GF-D8 (cell line): Measurements from ENCODE around the gene ILRUN.
A peak's percentile ranks its signal among the peaks of the same experiment; 100 is the strongest.
"Not testable (repeated sequence)": the region's sequence is repeated elsewhere in the genome, so short reads cannot be mapped to it uniquely, and the experiment has no call there.

Experiments used
- DNase-seq: peaks from one replicate; lab custom pipeline; 2025; lab: John Stamatoyannopoulos, UW

The ILRUN gene

DNA sequence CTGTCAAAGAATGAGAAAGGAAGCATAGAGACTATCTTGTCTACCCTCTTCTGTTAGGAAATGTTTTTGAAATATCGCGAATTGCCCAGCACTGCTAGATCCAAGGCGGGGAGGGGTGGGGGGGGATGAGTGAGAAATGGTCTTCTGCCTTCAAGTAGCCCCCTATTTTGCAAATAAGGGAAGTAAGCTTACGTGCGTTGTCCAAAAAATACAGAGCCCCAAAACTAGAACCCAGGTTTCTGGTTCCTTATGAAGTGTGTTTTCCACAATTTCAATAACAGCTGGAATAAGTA lies 923 bp upstream of the ILRUN start:
- no peak for DNase-seq

DNA sequence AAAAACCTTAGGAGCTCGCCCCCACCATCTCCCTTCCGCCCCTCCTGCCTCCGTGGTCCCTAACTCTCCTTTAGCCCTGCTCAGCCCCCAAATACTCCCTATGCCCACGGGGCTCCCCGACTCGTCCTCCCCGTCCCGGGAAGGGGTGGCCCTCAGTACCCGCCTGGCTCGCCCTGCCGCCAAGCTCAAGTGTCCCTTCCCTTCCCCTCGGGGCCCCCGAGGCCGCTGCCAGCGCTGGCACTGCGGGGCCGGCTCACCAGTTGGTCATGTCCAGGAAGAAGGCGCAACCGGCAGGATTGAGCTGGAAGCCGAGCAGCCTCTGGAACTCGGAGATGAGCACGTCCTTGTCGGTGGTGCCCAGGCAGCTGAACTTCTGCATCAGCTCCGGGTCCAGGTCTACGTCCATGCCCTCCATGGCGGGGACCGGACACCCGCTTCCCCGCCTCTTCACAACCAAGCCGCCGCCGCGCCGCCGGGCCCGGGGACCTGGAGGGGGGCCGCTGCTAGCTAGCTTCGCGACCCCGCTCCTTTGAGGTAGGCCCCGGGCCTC lies 303 bp downstream of the ILRUN start:
- no peak for DNase-seq

DNA sequence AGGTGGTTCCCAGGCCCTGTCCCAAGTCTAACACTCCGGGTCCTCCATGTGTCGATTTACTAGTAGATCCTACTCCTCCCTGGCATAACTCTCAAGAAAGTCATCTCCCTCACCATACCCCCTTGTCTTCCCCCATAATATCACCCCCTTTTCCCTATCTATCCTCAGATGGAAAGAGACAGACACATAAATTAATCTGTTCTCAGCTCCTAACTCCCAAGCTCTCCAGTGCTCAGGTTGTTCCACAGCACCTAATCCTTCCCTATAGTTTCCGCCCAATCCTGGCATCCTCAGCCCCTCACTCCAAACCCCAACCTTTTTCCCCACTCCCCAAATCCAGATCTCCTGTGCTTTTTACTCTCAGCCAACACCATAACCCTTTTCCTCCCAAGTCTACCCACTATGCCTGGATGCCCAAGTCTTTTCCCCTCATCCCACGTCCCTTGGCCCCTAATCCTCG lies 808 bp downstream of the ILRUN start:
- no peak for DNase-seq

DNA sequence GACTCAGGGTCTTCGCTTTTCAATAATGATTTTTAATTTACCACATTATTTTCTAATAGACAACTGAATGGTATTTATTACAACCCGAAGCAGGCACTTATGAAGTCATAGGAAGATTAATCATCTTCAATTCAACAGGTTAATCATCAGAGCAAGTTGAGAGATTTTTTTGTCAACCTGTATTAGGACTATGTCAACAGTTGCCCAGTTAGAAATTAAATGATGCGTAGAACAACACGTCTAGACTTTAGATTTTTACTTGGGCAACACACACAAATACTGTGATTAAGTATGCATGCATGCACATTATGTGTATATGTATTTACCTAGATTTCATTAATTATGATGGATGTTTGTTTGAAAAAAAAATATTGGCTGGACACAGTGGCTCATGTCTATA lies 4.3 kb downstream of the ILRUN start:
- DNase-seq: no peak

DNA sequence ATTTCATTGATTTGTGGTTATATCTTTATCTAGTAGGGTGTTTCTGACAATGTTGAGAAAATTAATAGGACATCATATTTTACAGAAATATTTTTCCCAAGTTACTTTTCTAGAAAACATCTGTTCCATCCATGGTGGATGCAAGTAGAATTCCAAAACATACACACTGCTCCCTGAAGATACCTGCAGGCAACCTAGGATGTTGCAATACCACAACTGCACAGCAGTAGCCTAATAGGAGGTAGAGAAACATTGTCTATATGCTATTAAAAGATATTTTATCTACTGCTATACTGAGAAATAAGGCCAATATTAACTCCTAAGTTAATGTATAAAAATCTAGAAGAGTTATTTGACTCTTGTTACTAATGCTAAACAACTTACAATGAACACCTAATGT lies 6.8 kb downstream of the ILRUN start:
- no peak for DNase-seq

DNA sequence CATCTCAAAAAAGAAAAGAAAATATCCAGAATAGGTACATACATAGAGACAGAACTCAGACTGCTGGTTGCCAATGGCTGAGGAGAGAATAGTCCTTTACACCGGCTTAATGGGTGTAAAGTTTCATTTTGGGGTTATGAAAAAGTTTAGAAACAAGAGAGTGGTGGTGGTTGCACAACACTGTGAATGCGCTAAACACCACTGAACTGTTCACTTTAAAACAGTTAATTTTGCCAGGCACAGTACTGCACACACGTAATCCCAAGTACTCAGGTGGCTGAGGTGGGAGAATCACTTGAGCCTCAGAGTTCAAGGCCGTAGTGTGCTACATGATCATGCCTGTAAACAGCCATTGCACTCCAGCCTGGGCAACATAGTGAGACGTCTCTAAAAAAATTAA lies 7.6 kb downstream of the ILRUN start:
- DNase-seq: no peak

DNA sequence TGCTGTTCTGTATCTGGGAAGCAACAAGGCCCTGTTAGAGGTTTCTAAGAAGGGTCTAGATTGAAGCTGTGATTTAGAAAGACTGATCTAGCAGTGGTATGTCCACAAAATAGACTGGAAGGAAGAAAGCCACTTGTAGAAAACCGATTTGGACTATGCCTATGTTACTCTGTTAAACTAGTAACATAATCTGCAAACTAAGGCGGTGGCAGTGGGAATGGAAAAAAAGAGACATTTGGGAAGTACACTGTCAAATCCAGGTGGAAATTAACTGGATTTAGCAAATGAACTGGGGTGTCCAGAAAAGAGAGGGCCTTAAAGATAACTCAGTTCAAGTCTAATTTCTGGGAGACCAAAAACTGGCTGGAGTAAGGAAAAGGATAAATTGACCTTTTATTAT lies 11.6 kb downstream of the ILRUN start:
- DNase-seq: no peak

DNA sequence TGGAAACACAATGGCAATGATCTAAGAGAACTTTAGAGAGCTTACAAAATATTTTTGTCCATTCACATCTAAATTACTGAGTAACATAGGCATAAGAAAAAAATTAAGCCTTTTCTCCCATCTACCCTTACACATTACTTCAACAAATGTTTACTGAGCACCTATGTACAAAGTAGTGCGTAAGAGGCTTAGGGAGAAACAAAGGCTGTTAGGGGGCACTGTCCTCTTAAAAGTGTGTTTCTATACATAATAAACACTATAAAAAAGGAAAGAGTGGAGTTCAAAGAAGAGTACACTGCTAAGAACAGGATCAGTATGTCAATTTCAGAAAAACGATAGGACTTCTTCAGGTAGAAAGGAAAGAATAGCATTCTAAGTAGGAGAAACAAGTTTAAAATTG lies 12.2 kb downstream of the ILRUN start:
- no peak for DNase-seq

DNA sequence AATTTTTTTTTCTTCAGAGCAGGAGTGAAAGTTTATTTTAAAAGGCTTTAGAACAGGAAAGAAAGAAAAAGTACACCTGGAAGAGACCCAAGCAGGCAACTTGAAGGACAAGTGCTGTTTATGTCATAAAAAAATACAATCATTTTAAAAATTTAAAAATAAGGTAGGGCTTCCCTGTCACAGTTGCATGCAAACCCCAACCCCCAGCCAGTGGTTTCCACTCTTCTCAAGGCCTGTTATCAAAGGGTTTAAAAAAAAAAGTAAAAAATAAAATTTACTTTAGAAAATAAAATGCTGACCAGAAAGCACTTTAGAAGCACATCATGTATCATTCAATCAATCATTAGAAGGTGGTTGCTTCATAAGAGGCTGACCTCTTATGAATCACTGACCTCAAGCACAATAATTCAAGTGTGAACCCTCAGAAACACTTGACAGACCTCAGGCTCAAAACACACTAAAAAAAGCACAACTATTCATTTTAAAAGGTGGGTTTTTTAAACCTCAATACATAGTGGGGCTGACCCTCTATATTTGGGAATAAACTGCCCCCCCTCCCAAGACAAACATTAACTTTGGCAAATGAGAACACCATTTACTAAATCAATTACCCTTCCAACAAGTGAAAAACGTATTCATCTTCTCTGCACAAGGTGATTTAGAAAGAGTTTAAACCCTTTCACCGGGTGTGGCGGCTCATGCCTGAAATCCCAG lies 15.6 kb downstream of the ILRUN start:
- no peak for DNase-seq

DNA sequence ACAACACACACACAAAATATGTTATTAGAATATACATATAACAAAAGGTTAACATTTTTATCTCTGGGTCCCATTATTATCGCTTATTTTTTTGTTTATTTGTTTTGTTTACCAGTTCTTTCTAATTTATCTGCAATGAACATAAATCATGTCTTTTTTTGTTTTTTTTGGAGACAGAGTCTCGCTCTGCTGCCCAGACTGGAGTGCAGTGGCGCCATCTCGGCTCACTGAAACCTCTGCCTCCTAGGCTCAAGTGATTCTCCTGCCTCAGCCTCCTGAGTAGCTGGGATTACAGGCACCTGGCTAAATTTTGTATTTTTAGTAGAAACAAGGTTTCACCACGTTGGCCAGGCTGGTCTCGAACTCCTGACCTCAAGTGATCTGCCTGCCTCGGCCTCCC lies 16.3 kb downstream of the ILRUN start:
- not testable (repeated sequence) for DNase-seq

DNA sequence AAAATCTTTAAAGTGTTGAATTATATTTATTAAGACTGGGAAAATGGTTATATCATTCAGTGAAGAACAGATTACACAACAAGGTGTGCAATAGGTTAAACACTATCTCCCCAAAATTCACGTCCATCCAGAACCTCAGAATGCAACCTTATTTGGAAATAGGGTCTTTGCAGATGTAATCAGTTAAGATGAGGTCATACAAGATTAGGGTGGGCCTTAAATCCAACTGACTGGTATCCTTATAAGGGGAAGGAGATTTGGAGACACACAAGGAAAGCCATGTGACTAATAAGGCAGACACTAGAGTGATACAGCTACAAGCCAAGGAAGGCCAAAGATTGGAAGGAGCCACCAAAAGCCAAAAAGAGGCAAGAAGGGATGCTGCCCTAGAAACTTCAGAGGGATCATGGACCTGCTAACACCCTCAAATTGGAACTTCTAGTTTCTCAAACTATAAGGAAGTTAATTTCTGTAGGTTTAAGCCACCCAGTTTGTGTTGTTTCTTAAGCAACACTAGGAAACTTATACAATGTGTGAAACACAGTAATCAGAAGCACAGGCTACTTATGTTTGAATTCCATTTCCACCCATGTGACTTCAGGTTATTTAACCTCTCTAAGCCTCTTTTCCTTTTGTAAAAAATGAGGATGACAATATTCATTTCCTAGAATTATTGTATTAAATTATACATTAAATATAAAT lies 16.9 kb downstream of the ILRUN start:
- peak; percentile 32 for DNase-seq

DNA sequence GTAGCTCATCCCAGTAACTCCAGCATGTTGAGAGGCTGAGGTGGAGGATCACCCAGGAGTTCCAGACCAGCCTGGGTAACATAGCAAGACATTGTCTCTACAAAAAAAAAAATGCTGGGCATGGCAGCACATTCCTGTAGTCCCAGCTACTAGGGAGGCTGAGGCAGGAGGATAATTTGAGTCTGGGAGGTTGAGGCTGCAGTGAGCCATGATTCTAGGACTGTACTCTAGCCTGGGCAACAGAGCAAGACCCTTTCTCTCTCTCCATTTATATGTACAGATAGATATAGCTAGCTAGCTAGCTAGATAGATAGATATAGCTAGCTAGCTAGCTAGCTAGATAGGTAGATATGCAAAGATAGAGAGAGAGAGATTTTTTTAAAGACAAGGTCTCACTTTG lies 20.4 kb downstream of the ILRUN start:
- no peak for DNase-seq

DNA sequence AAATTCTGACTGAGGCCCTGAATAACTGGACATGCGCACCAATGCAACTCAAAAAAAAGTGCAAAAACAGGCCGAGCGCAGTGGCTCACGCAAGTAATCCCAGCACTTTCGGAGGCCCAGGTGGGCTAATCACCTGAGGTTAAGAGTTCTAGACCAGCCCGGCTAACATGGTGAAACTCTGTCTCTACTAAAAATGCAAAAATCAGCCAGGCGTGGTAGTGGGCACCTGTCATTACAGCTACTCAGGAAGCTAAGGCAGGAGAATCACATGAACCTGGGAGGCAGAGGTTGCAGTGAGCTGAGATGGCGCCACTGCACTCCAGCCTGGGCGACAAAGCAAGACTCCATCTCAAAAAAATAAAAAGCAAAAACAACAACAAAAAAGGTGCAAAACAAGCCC lies 21.6 kb downstream of the ILRUN start:
- DNase-seq: not testable (repeated sequence)

DNA sequence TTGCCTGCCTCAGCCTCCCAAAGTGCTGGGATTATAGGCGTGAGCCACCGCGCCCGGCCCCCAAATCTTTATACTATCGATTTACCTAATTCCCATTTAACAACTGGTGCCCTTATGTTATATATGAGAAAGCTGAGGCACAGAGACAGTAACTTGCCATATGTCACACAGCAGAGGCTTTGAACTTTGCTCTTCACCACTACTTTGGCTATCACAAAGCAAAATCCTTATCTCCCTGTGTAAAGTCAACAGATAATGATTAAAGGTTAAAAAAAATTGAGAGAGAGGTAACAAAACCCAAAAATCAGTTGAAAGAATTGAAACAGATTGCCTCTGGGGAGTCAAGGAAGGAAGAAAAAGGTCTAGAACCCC lies 22.3 kb downstream of the ILRUN start:
- DNase-seq: no peak

DNA sequence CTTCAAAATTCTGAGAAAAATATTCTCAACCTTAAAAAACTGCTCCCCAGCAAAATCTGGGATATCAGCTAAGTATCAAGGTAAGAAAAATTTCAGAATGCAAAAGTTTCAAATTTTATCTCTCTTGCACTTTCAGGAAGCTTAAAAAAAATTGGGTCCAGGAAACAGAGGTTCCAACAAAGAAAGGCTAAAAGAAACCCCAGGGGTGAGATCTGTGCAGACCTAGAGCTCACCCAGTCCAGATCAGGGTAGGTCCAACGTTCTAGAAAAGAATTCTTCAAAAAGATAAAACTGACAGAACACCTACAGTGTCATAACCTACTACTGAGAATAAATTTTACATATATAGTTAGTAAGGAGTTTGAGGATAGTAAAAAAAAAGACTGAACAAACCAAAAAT lies 23.5 kb downstream of the ILRUN start:
- DNase-seq: no peak

DNA sequence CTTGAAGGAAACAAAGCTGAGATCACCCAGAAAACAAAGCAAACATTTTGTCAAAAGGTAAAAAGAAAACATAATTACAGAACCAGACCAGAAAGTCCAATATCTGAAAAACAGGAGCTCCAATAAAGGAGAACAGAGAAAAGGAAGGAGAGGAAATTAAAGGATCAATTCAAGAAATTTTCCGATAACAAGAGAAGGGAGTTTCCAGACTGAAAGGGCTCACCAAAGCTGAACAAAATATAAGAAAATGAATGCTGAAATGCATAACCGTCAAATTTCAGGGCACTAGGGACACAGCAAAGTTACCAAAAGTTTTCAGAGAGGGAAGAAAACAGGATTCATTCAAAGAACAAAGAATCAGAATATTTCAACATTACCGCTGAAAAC lies 23.9 kb downstream of the ILRUN start:
- DNase-seq: no peak

DNA sequence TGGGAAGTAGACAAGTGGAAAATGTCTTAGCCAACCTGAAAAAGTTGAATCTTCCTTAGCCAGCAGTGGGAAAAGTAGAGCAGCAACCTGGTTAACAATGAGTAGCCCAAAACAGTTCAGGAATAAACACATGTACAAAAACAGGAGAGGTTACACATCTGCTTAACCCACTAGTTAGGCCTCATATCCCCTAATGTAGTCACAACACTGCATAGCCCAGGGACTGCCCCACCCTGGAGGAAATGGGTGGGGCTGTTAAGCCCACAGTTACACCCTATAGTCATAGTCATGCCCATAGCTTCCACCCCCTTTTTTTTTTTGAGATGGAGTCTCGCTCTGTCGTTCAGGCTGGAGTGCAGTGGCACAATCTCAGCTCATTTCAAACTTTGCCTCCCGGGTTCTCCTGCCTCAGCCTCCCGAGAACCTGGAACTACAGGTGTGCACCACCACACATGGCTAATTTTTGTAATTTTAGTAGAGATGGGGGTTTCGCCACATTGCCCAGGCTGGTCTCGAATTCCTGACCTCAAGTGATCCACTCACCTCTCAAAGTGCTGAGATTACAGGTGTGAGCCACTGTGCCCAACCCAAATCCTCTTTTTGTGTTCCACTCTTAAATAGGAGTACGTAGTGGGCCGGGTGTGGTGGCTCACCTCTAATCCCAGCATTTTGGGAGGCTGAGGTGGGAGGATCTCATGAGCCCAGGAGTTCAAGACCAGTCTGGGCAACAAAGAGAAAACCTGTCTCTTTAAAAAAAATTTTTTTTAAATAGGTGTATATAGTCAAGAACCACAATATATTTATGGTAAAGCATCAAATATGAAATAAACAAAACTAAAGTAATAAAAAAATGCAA lies 24.5 kb downstream of the ILRUN start:
- DNase-seq: no peak

DNA sequence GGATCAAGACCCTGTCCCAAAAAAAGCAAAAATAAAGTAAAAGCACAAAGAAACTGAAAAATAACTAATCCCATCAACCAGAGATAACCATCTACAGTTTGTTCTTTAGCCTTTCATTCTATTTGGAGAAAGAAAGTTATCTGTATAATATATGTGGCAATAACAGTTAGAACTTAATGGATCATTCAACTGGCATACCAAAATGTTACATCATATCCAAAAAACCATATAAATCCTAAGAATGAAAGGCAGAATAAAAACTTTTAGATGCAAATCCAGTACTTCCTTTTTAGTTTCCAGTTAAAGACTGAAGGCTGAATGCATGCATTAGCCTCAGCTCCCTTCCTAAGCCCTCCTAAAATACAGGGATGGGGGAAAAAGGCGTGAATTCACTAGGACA lies 25.2 kb downstream of the ILRUN start:
- no peak for DNase-seq

DNA sequence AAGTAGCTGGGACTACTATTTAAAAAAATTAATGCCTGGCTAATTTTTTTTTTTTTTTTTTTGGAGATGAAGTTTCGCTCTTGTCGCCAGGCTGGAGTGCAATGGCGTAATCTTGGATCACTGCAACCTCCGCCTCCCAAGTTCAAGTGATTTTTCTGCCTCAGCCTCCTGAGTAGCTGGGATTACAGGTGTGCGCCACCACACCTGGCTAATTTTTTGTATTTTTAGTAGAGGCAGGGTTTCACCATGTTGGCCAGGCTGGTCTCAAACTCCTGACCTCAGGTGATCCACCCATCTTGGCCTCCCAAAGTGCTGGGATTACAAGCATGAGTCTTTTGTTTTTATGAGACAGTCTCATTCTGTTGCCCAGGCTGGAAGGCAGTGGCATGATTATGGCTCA lies 27.8 kb downstream of the ILRUN start:
- not testable (repeated sequence) for DNase-seq

DNA sequence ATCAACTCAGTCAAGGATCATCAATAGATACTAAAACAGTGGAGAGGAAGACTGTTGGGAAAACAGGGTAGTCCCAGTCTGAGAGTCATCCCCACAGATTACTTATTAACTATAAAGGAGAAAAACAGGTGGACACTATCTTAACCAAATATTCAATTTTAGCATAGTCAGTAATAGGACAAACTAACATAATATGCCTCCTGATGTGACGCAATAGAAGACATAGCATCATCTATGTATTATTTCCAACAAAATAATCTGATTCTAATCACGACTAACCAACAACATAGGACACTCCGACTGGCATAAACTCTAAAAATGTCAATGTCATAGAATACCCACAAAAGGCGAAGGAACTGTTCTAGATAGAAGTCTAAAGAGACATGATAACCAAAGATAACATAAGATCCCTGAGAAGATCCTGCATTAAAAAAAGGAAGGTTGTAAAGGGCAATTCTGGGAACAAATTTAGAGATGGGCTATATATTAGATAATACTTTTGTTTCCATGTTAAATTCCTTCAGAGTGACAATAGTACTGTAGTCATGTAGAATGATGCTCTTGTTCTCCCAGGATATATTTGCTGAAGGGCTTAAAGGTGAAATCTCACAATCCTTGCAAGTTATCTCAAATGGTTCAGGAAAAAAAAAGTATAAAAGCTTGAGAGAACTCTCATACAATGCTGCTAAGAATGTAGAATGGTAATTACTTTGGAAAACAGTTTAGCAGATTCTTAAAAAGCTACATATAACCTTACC lies 28.9 kb downstream of the ILRUN start:
- DNase-seq: no peak

DNA sequence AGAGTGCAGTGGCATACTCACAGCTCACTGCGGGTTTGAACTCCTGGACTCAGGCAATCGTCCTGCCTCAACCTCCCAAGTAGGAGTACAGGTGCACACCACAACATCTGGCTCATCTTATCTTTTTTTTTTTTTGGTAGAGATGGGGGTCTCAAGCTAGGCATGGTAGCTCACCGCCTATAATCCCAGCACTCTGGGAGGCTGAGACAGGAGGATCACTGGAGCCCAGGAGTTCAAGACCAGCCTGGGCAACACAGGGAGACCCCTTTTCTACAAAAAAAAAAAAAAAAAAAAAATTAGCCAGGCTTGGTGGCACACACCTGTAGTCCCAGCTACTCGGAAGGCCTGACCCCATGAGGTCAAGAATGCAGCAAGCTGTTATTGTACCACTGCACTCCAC lies 31.5 kb downstream of the ILRUN start:
- DNase-seq: no peak
